ENCODE measurements around the gene SSUH2.

The SSUH2 gene

DNA sequence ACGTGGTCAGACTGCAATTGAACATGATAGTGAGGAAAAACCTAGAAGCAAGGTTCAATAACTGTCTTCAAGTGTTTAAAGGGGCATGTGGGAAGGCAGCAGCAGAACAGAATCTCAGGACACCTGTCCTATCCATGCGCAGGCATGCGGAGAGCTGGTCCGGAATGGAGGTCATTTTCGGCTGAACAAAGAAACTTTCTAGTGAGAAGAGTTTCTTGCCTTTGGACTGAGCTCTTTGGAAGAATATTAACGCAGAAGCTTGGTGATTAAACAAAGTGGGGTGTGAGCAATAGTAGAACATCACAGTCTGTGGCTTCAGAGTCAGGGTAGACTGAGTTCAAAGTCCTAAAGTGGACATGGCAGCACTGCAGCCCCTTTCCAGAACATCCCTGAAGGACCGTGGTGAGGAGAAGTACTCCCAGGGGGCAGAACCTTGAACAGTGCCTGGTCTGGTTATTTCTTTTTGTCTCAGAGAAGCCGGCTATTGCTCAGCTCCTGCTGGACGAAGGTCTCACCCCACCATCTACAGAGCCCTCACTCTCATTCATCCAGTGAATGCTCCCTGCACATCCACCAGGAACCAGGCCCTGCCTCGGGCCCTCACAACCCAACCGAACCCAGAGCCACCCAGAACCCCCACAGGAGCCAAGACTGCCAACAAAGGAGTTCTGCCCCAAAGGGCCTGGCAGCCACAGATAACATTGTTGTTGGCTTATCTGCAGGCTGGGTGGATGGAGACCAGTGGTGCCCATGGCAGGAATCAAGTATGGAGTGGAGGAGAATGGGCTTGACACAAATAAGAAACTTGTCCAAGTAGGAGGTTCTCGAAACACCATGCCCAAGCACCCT lies 2.8 kb upstream of the SSUH2 start:
- no peak overlapping the region for H3K9ac ChIP-seq (ENCODE audit: low read depth, low read length)
- H3K9me3 ChIP-seq (replicated peaks; ENCODE audit: low read length): no peaks in the 10 kb centered on the region
- no peak overlapping the region for H3K4me2 ChIP-seq (ENCODE audit: low read length)
- H3K4me1 ChIP-seq (ENCODE audit: control insufficient read depth, insufficient read depth, low read length): no peaks in the 10 kb centered on the region
- H3K36me3 ChIP-seq (ENCODE audit: insufficient read depth, low read length): no peaks in the 10 kb centered on the region
- H3K4me3 ChIP-seq (ENCODE audit: low read length): no peak overlapping the region
- peaks cover 11% of the 10 kb centered on the region for H3K27me3 ChIP-seq (ENCODE audit: control insufficient read depth, insufficient read depth, low read length)

DNA sequence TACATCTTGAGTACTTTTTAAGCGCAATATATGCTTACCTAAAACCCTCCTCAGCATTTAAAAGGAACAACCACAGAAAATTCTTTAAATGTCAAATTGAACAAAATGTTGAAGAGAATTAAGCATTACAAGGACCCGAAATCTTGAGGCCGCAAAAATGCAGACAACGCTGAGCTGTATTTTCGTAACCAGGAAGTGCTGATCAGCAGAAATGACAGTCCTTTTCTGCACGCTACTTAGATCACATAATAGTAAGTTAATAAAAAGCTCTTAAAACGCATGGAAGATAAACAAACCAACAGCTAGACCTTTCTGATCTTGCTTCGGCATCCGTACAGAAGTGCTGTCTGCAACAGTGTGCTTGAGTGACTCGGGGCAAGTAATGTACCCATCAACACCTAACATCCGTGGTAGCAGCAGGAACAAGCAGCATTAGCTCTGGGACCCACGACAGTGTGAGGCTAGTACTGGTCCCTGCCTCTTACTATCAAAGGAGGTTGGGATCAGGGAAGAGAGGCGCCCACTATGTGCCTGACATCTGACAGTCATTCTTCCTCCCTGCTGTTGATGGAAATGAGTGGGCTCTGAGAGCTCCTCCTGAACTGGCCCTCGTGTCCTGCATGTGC lies 1.8 kb upstream of the SSUH2 start:
- no peak overlapping the region for H3K4me3 ChIP-seq (ENCODE audit: low read length)
- H3K36me3 ChIP-seq (ENCODE audit: insufficient read depth, low read length): no peaks in the 10 kb centered on the region
- no peak overlapping the region for H3K4me2 ChIP-seq (ENCODE audit: low read length)
- no peaks in the 10 kb centered on the region for H3K4me1 ChIP-seq (ENCODE audit: control insufficient read depth, insufficient read depth, low read length)
- H3K9me3 ChIP-seq (replicated peaks; ENCODE audit: low read length): no peaks in the 10 kb centered on the region
- no peak overlapping the region for H3K9ac ChIP-seq (ENCODE audit: low read depth, low read length)
- H3K27me3 ChIP-seq (ENCODE audit: control insufficient read depth, insufficient read depth, low read length): peaks cover 12% of the 10 kb centered on the region

DNA sequence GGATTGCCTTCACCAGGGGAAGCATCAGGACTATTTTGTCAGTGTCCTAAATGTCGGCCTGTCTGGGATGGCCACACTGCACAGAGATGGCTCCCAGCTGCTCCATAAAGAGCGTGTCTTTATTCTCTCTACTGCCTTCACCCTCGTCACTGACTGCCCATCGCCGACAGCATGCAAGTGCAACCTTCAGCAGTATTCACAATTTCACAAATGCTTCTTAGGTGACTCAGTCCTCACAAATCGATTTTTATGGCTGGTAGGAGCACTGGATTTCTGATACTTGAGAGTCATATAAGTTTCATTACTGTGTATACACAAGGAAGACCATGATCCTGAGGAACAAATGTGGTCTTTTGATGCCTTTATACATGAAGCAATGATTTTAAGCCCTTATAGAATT lies 1.1 kb upstream of the SSUH2 start:
- H3K4me1 ChIP-seq (ENCODE audit: control insufficient read depth, insufficient read depth, low read length): no peaks in the 10 kb centered on the region
- peaks cover 12% of the 10 kb centered on the region for H3K27me3 ChIP-seq (ENCODE audit: control insufficient read depth, insufficient read depth, low read length)
- H3K4me3 ChIP-seq (ENCODE audit: low read length): no peak overlapping the region
- no peak overlapping the region for H3K9ac ChIP-seq (ENCODE audit: low read depth, low read length)
- H3K36me3 ChIP-seq (ENCODE audit: insufficient read depth, low read length): no peaks in the 10 kb centered on the region
- H3K9me3 ChIP-seq (replicated peaks; ENCODE audit: low read length): no peaks in the 10 kb centered on the region
- H3K4me2 ChIP-seq (ENCODE audit: low read length): no peak overlapping the region

DNA sequence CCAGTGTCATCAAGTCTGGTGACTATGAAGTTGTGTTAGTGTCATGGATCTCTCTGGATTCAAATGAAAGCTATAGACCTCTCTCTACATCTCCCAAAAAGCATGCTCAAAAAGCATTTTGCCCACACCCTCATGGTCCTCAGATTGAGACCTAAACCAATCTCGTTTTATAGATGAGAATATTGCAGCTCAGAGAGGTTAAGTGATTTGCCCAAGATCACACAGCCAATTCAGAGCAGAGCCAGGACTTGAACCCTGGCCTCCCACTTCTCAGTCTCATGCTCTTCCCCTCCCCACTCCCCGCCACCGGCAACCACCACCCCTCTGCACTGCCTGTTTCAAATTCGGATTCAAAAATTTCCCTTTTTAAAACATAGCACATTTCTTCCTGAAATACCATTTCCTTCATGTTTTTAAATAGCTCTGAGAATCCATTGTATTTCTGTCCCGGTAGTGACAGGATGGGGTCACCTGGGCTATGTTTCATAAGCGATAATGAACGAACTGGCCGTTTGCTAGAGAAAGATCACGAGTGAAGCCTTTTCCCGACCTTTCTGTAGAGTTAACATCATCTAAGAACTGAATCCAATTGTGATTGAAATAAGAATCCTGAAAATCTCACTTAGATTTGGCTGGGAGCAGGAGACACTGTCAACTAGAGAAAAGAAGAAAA lies 769 bp downstream of the SSUH2 start:
- Histone ChIP-seq H3K4me1 (ENCODE audit: control insufficient read depth, insufficient read depth, low read length) (peaks cover 3% of the 10 kb centered on the region), H3K27me3 (ENCODE audit: control insufficient read depth, insufficient read depth, low read length) (peaks cover 18% of the 10 kb centered on the region), H3K4me2 (ENCODE audit: low read length) (no peak overlapping the region), H3K9me3 (replicated peaks; ENCODE audit: low read length) (no peaks in the 10 kb centered on the region), H3K36me3 (ENCODE audit: insufficient read depth, low read length) (no peaks in the 10 kb centered on the region), H3K9ac (ENCODE audit: low read depth, low read length) (no peak overlapping the region), H3K4me3 (ENCODE audit: low read length) (no peak overlapping the region)

DNA sequence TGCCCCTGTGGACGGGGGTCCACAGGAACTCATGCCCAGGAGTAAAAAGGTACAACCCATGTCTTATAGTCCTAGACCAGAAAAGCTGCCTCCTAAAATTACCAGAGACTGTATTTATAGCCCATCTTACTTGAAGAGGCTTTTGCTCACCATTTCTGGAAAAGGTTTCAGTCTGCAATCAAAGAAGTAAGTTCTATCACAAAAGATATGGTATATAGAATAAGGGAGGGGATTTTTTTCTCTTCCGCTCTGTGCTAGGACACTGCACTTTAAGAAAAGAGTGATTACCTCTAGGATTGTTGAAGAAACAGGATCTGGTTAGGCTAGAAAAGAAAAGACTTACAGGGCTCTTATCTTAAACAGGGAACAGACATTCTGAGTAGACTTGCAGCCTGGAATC lies 2.6 kb downstream of the SSUH2 start:
- no peak overlapping the region for H3K9ac ChIP-seq (ENCODE audit: low read depth, low read length)
- H3K27me3 ChIP-seq (ENCODE audit: control insufficient read depth, insufficient read depth, low read length): peaks cover 18% of the 10 kb centered on the region
- H3K4me2 ChIP-seq (ENCODE audit: low read length): no peak overlapping the region
- no peaks in the 10 kb centered on the region for H3K36me3 ChIP-seq (ENCODE audit: insufficient read depth, low read length)
- peaks cover 4% of the 10 kb centered on the region for H3K4me1 ChIP-seq (ENCODE audit: control insufficient read depth, insufficient read depth, low read length)
- H3K4me3 ChIP-seq (ENCODE audit: low read length): no peak overlapping the region
- no peaks in the 10 kb centered on the region for H3K9me3 ChIP-seq (replicated peaks; ENCODE audit: low read length)

- no peaks in the 10 kb centered on the region for H3K9me3 ChIP-seq (replicated peaks; ENCODE audit: low read length)
- peaks cover 18% of the 10 kb centered on the region for H3K27me3 ChIP-seq (ENCODE audit: control insufficient read depth, insufficient read depth, low read length)
- H3K4me2 ChIP-seq (ENCODE audit: low read length): no peak overlapping the region
- H3K4me1 ChIP-seq (ENCODE audit: control insufficient read depth, insufficient read depth, low read length): peaks cover 4% of the 10 kb centered on the region
- H3K36me3 ChIP-seq (ENCODE audit: insufficient read depth, low read length): no peaks in the 10 kb centered on the region
- no peak overlapping the region for H3K4me3 ChIP-seq (ENCODE audit: low read length)
- H3K9ac ChIP-seq (ENCODE audit: low read depth, low read length): no peak overlapping the region
These were observed 3.1 kb downstream of the SSUH2 start for GRCh38 chr3:8641472-8641871.

GRCh38 chr3:8640223-8640622 lies 4.4 kb downstream of the SSUH2 start:
- H3K4me1 ChIP-seq (ENCODE audit: control insufficient read depth, insufficient read depth, low read length): peaks cover 4% of the 10 kb centered on the region
- H3K4me3 ChIP-seq (ENCODE audit: low read length): no peak overlapping the region
- no peak overlapping the region for H3K4me2 ChIP-seq (ENCODE audit: low read length)
- H3K9ac ChIP-seq (ENCODE audit: low read depth, low read length): no peak overlapping the region
- H3K9me3 ChIP-seq (replicated peaks; ENCODE audit: low read length): no peaks in the 10 kb centered on the region
- H3K36me3 ChIP-seq (ENCODE audit: insufficient read depth, low read length): no peaks in the 10 kb centered on the region
- peaks cover 18% of the 10 kb centered on the region for H3K27me3 ChIP-seq (ENCODE audit: control insufficient read depth, insufficient read depth, low read length)

GRCh38 chr3:8639659-8640000 lies 5.0 kb downstream of the SSUH2 start:
- no peak overlapping the region for H3K9ac ChIP-seq (ENCODE audit: low read depth, low read length)
- H3K36me3 ChIP-seq (ENCODE audit: insufficient read depth, low read length): no peaks in the 10 kb centered on the region
- no peak overlapping the region for H3K4me3 ChIP-seq (ENCODE audit: low read length)
- H3K9me3 ChIP-seq (replicated peaks; ENCODE audit: low read length): no peaks in the 10 kb centered on the region
- H3K4me1 ChIP-seq (ENCODE audit: control insufficient read depth, insufficient read depth, low read length): peaks cover 4% of the 10 kb centered on the region
- H3K27me3 ChIP-seq (ENCODE audit: control insufficient read depth, insufficient read depth, low read length): peaks cover 17% of the 10 kb centered on the region
- H3K4me2 ChIP-seq (ENCODE audit: low read length): no peak overlapping the region

DNA sequence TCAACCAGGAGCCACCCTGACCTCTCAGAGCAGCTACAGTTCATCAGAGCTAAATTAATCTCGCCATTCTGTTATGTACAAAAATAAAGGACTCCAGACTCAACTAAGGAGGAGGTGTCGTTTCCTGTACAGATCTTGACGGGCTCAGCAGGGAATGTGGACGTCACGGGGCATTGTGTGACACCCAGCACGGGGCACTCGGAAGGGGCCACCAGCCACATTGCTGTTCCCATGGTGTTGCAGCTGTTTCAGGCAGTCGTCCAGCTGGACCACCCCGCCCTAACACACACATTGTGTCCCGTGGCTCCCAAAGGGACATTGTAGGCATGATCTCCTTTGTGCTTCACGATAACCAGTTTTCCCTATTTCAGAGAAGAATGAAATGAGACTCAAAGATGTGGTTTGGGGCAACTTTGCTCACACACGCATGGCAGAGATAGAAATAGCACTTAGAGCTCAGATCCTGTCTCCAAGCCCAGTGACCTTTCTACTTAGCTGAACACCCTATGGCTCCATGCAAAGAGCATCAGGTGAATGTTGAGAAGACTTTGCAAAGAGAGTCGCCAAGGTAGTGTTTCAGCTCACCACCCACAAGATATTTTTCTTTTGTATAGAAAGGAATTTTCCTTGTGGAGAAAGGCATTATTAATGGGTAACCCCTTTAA lies 5.5 kb downstream of the SSUH2 start:
- Histone ChIP-seq H3K36me3 (ENCODE audit: insufficient read depth, low read length) (no peaks in the 10 kb centered on the region), H3K27me3 (ENCODE audit: control insufficient read depth, insufficient read depth, low read length) (peaks cover 12% of the 10 kb centered on the region), H3K9ac (ENCODE audit: low read depth, low read length) (no peak overlapping the region), H3K4me1 (ENCODE audit: control insufficient read depth, insufficient read depth, low read length) (peaks cover 4% of the 10 kb centered on the region), H3K4me3 (ENCODE audit: low read length) (no peak overlapping the region), H3K9me3 (replicated peaks; ENCODE audit: low read length) (no peaks in the 10 kb centered on the region), H3K4me2 (ENCODE audit: low read length) (no peak overlapping the region)

DNA sequence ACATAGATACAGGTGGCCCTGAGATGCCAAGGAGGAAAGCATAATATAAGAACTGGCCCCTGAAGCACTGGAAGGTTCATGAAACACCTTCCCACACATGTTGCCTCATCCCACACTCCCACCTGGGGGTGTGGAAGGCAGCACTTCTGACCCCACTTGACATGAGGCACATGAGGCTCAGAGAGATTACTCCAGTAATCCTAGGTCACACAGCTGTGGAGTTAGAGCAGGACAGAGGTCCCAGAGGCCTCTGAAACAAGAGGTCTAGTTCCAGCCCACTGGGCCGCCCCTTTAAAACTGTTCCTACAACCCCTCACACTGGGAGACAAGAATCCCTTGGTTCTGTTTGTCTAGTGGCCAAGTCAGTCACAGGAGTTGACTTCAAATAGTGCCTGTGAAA lies 7.2 kb downstream of the SSUH2 start:
- H3K4me3 ChIP-seq (ENCODE audit: low read length): no peak overlapping the region
- no peaks in the 10 kb centered on the region for H3K9me3 ChIP-seq (replicated peaks; ENCODE audit: low read length)
- H3K9ac ChIP-seq (ENCODE audit: low read depth, low read length): no peak overlapping the region
- H3K4me1 ChIP-seq (ENCODE audit: control insufficient read depth, insufficient read depth, low read length): peaks cover 8% of the 10 kb centered on the region
- peaks cover 12% of the 10 kb centered on the region for H3K27me3 ChIP-seq (ENCODE audit: control insufficient read depth, insufficient read depth, low read length)
- H3K4me2 ChIP-seq (ENCODE audit: low read length): no peak overlapping the region
- H3K36me3 ChIP-seq (ENCODE audit: insufficient read depth, low read length): no peaks in the 10 kb centered on the region

- H3K4me1 ChIP-seq (ENCODE audit: control insufficient read depth, insufficient read depth, low read length): peaks cover 8% of the 10 kb centered on the region
- H3K4me2 ChIP-seq (ENCODE audit: low read length): no peak overlapping the region
- no peak overlapping the region for H3K4me3 ChIP-seq (ENCODE audit: low read length)
- no peaks in the 10 kb centered on the region for H3K36me3 ChIP-seq (ENCODE audit: insufficient read depth, low read length)
- H3K9ac ChIP-seq (ENCODE audit: low read depth, low read length): no peak overlapping the region
- H3K9me3 ChIP-seq (replicated peaks; ENCODE audit: low read length): no peaks in the 10 kb centered on the region
- peaks cover 5% of the 10 kb centered on the region for H3K27me3 ChIP-seq (ENCODE audit: control insufficient read depth, insufficient read depth, low read length)
These were observed 9.0 kb downstream of the SSUH2 start for GRCh38 chr3:8635631-8636030.
